ENCODE results near the gene SCEL.
"Not testable (repeated sequence)": the region's sequence is repeated elsewhere in the genome, so short reads cannot be mapped to it uniquely, and the experiment has no call there.

Gene SCEL

GRCh38 chr13:77558016-77558415, 22.5 kb downstream of the SCEL start:
- DNase-seq (ENCODE audit: low spot score), result no peak

GRCh38 chr13:77563111-77563510, 27.6 kb downstream of the SCEL start:
- DNase-seq (ENCODE audit: low spot score), result no peak

GRCh38 chr13:77565635-77566034, 30.1 kb downstream of the SCEL start:
- peak; percentile 18 for DNase-seq (ENCODE audit: low spot score)

- no peak for DNase-seq (ENCODE audit: low spot score)
Observed at GRCh38 chr13:77571956-77572355, 36.5 kb downstream of the SCEL start.

GRCh38 chr13:77574096-77574495, 38.6 kb downstream of the SCEL start:
- DNase-seq (ENCODE audit: low spot score), result no peak

- DNase-seq (ENCODE audit: low spot score), result no peak
Observed at GRCh38 chr13:77579959-77580358, 44.5 kb downstream of the SCEL start.

- no peak for DNase-seq (ENCODE audit: low spot score)
Observed at GRCh38 chr13:77580748-77581147, 45.2 kb downstream of the SCEL start.

- DNase-seq (ENCODE audit: low spot score), result no peak
Observed at GRCh38 chr13:77583581-77583980, 48.1 kb downstream of the SCEL start.

- no peak for DNase-seq (ENCODE audit: low spot score)
Observed at GRCh38 chr13:77584106-77584505, 48.6 kb downstream of the SCEL start.

GRCh38 chr13:77595166-77595810, 59.8 kb downstream of the SCEL start:
- no peak for DNase-seq (ENCODE audit: low spot score)

- DNase-seq (ENCODE audit: low spot score), result no peak
Observed at GRCh38 chr13:77596777-77597176, 61.3 kb downstream of the SCEL start.

GRCh38 chr13:77599351-77599750, 63.8 kb downstream of the SCEL start:
- no peak for DNase-seq (ENCODE audit: low spot score)

GRCh38 chr13:77600701-77601100, 65.2 kb downstream of the SCEL start:
- no peak for DNase-seq (ENCODE audit: low spot score)

- DNase-seq (ENCODE audit: low spot score), result no peak
Observed at GRCh38 chr13:77611068-77611467, 75.6 kb downstream of the SCEL start.

- DNase-seq (ENCODE audit: low spot score), result no peak
Observed at GRCh38 chr13:77616027-77616426, 80.5 kb downstream of the SCEL start.

- DNase-seq (ENCODE audit: low spot score), result no peak
Observed at GRCh38 chr13:77619655-77620054, 84.1 kb downstream of the SCEL start.

- DNase-seq (ENCODE audit: low spot score), result no peak
Observed at GRCh38 chr13:77620138-77620537, 84.6 kb downstream of the SCEL start.

GRCh38 chr13:77623806-77624205, 88.3 kb downstream of the SCEL start:
- DNase-seq (ENCODE audit: low spot score), result no peak

GRCh38 chr13:77628170-77628569, 92.7 kb downstream of the SCEL start:
- no peak for DNase-seq (ENCODE audit: low spot score)

GRCh38 chr13:77637588-77637987, 102.1 kb downstream of the SCEL start:
- no peak for DNase-seq (ENCODE audit: low spot score)

GRCh38 chr13:77650409-77650808, 114.9 kb downstream of the SCEL start:
- no peak for DNase-seq (ENCODE audit: low spot score)

- no peak for DNase-seq (ENCODE audit: low spot score)
Observed at GRCh38 chr13:77653301-77653700, 117.8 kb downstream of the SCEL start.

- not testable (repeated sequence) for DNase-seq (ENCODE audit: low spot score)
Observed at GRCh38 chr13:77660016-77660415, 124.5 kb downstream of the SCEL start.

GRCh38 chr13:77660841-77661250, 125.3 kb downstream of the SCEL start:
- DNase-seq (ENCODE audit: low spot score), result no peak

GRCh38 chr13:77662301-77662700, 126.8 kb downstream of the SCEL start:
- DNase-seq (ENCODE audit: low spot score), result not testable (repeated sequence)

Data from AG08395 (cell line).